ENCODE results near the gene HYAL1.

HYAL1 gene

GRCh38 chr3:50340147-50340447, 36.7 kb upstream of the HYAL1 start:
- no peak overlapping the region for H3K27ac ChIP-seq
- TF ChIP-seq ZFX (IDR thresholded peaks at IDR 0.05; ENCODE audit: borderline replicate concordance) (no peak), CTCF (IDR thresholded peaks at IDR 0.05) (no peak)

GRCh38 chr3:50339485-50340146, 36.2 kb upstream of the HYAL1 start:
- H3K27ac ChIP-seq: no peak overlapping the region

GRCh38 chr3:50338965-50339364, 35.6 kb upstream of the HYAL1 start:
- TF ChIP-seq CTCF (IDR thresholded peaks at IDR 0.05): no peak
- no peak for TF ChIP-seq ZFX (IDR thresholded peaks at IDR 0.05; ENCODE audit: borderline replicate concordance)
- H3K27ac ChIP-seq: peak overlapping the region; percentile 90; the same call in 1 of the 2 replicates

More at GRCh38 chr3:50339485-50340146, 36.2 kb upstream of the HYAL1 start:
- TF ChIP-seq CTCF (IDR thresholded peaks at IDR 0.05) (no peak), ZFX (IDR thresholded peaks at IDR 0.05; ENCODE audit: borderline replicate concordance) (no peak)

GRCh38 chr3:50337175-50337861, 33.9 kb upstream of the HYAL1 start:
- TF ChIP-seq CTCF (IDR thresholded peaks at IDR 0.05) (no peak), ZFX (IDR thresholded peaks at IDR 0.05; ENCODE audit: borderline replicate concordance) (no peak)

GRCh38 chr3:50336452-50337174, 33.2 kb upstream of the HYAL1 start:
- TF ChIP-seq ZFX (IDR thresholded peaks at IDR 0.05; ENCODE audit: borderline replicate concordance) (no peak), CTCF (IDR thresholded peaks at IDR 0.05) (no peak)
- H3K27ac ChIP-seq: peak overlapping the region; percentile 90

More at GRCh38 chr3:50337175-50337861, 33.9 kb upstream of the HYAL1 start:
- H3K27ac ChIP-seq: peak overlapping the region; percentile 90

- TF ChIP-seq ZFX (IDR thresholded peaks at IDR 0.05; ENCODE audit: borderline replicate concordance): no peak
- no peak for TF ChIP-seq CTCF (IDR thresholded peaks at IDR 0.05)
Observed at GRCh38 chr3:50334339-50335075, 31.1 kb upstream of the HYAL1 start.

More at GRCh38 chr3:50334339-50335075, 31.1 kb upstream of the HYAL1 start:
- peak overlapping the region; percentile 90 for H3K27ac ChIP-seq

Measured in 22Rv1 (cell line).